Neural progenitor cell (in vitro differentiated cells): Measurements from ENCODE around the gene GREB1L.

Experiments used
- CTCF ChIP-seq: fragments of 200-600 bp; sonication (generic); IDR thresholded peaks from 2 replicates; pipeline ENCODE4 v1.5.1; 2017; ENCODE audit warnings: antibody characterized with exemption, mild to moderate bottlenecking
- EZH2 ChIP-seq: fragments of 200-600 bp; sonication (generic); IDR thresholded peaks from 2 replicates; pipeline ENCODE4 v1.6.1; 2017; ENCODE audit warnings: antibody characterized with exemption, mild to moderate bottlenecking, moderate library complexity

- no peak for TF ChIP-seq CTCF
- TF ChIP-seq EZH2 = no peak
These were observed 329.7 kb downstream of the GREB1L start for GRCh38 chr18:21571772-21572171.
